HepG2 (cell line): ENCODE data around the gene ECSIT. TPM values are rescaled to one million over a fixed set of nuclear protein-coding genes. Genes with fewer than 3 reads are reported as not detected.

Experiments used
- BCL6 ChIP-seq: IDR thresholded peaks from 2 replicates; pipeline ENCODE4 v1.6.1; 2016; ENCODE audit warnings: missing genetic modification reagents, missing compliant biosample characterization
- CERS6 ChIP-seq: sonication (generic); formaldehyde crosslinking; IDR thresholded peaks from 2 replicates; pipeline ENCODE4 v1.5.0; 2020; ENCODE audit warnings: missing genetic modification reagents
- FOSL2 ChIP-seq: sonication (generic); formaldehyde crosslinking; IDR thresholded peaks from 2 replicates; pipeline ENCODE4 v1.4.0; 2020; ENCODE audit warnings: missing genetic modification reagents
- FOXK1 ChIP-seq: sonication (generic); formaldehyde crosslinking; IDR thresholded peaks from 2 replicates; pipeline ENCODE4 v1.4.0; 2020; ENCODE audit warnings: low read depth, missing genetic modification reagents, borderline replicate concordance
- HNF4G ChIP-seq, 2 experiments: sonication (generic) in 1 of 2; formaldehyde crosslinking in 1 of 2; IDR thresholded peaks; 2 replicates each; pipeline versions ENCODE4 v1.4.0 to v1.6.1; 2011 to 2020; ENCODE audit warnings: borderline replicate concordance in 2 of 2, low read depth in 2 of 2, mild to moderate bottlenecking in 2 of 2, low read length in 1 of 2, missing genetic modification reagents in 1 of 2, moderate library complexity in 1 of 2
- MAFG ChIP-seq: sonication (generic); formaldehyde crosslinking; IDR thresholded peaks from 2 replicates; pipeline ENCODE4 v1.5.1; 2020; ENCODE audit warnings: mild to moderate bottlenecking, missing genetic modification reagents
- MYPOP ChIP-seq: sonication (generic); formaldehyde crosslinking; IDR thresholded peaks from 2 replicates; pipeline ENCODE4 v1.8.1; 2023; ENCODE audit warnings: mild to moderate bottlenecking, moderate library complexity, missing genetic modification reagents
- NONO ChIP-seq, 2 experiments: fragments of 450-650 bp in 1 of 2; sonication (generic) in 1 of 2; formaldehyde crosslinking in 1 of 2; IDR thresholded peaks in 1 of 2; conservative IDR thresholded peaks in 1 of 2; 2 replicates each; pipeline versions ENCODE4 v1.6.1 to v1.8.0; 2017 to 2022; ENCODE audit warnings: mild to moderate bottlenecking in 1 of 2, missing genetic modification reagents in 1 of 2, moderate library complexity in 1 of 2
- PRPF4 ChIP-seq: fragments of 200-400 bp; formaldehyde crosslinking; IDR thresholded peaks from 2 replicates; pipeline ENCODE4 v1.6.1; 2016; ENCODE audit warnings: low read length, low read depth; ENCODE audit not compliant: poor library complexity, severe bottlenecking
- SCMH1 ChIP-seq: sonication (generic); formaldehyde crosslinking; IDR thresholded peaks from 2 replicates; pipeline ENCODE4 v1.9.0; 2021; ENCODE audit warnings: missing genetic modification reagents, mild to moderate bottlenecking, borderline replicate concordance
- TERF1 ChIP-seq: sonication (generic); formaldehyde crosslinking; IDR thresholded peaks from 2 replicates; pipeline ENCODE4 v1.8.0; 2022; ENCODE audit warnings: mild to moderate bottlenecking, missing genetic modification reagents, moderate library complexity
- ZNF124 ChIP-seq: sonication (generic); formaldehyde crosslinking; IDR thresholded peaks from 2 replicates; pipeline ENCODE4 v1.4.0; 2020; ENCODE audit warnings: missing genetic modification reagents
- ZNF260 ChIP-seq: sonication (generic); formaldehyde crosslinking; IDR thresholded peaks from 2 replicates; pipeline ENCODE4 v1.4.0; 2020; ENCODE audit warnings: missing genetic modification reagents, low read depth, mild to moderate bottlenecking, borderline replicate concordance
- ZNF282 ChIP-seq: fragments of 450-650 bp; IDR thresholded peaks from 2 replicates; pipeline ENCODE4 v1.6.1; 2018; ENCODE audit not compliant: partially characterized antibody
- ZNF34 ChIP-seq: sonication (generic); formaldehyde crosslinking; IDR thresholded peaks from 2 replicates; pipeline ENCODE4 v1.4.0; 2020; ENCODE audit warnings: mild to moderate bottlenecking, missing genetic modification reagents, borderline replicate concordance
- ZNF503 ChIP-seq: sonication (generic); formaldehyde crosslinking; IDR thresholded peaks from 2 replicates; pipeline ENCODE4 v1.4.0; 2020; ENCODE audit warnings: missing genetic modification reagents
- ZNF543 ChIP-seq: sonication (generic); formaldehyde crosslinking; IDR thresholded peaks from 2 replicates; pipeline ENCODE4 v1.4.0; 2020; ENCODE audit warnings: mild to moderate bottlenecking, missing genetic modification reagents
- ZNF563 ChIP-seq: sonication (generic); formaldehyde crosslinking; IDR thresholded peaks from 2 replicates; pipeline ENCODE4 v1.8.0; 2022; ENCODE audit warnings: mild to moderate bottlenecking, moderate library complexity, missing genetic modification reagents
- ZNF609 ChIP-seq: sonication (generic); formaldehyde crosslinking; IDR thresholded peaks from 2 replicates; pipeline ENCODE4 v1.4.0; 2020; ENCODE audit warnings: mild to moderate bottlenecking, missing genetic modification reagents, borderline replicate concordance
- polyA plus RNA-seq, 8 experiments: library from polyadenylated mRNA; depleted of rRNA in 3 of 8; stranded (reverse) in 7 of 8; unstranded in 1 of 8; fragments of >200 nt; fragmentation: Illumina TruSeq in 4 of 8; extraction: Trizol in 4 of 8; gene quantifications; 2 replicates each; pipeline versions ENCODE4 v1.2.1 to v1.2.3, GENCODE V29; 2011 to 2016; ENCODE audit warnings: low read depth in 4 of 8, missing spikeins in 1 of 8, mixed read lengths in 1 of 8; ENCODE audit not compliant: insufficient read depth in 1 of 8
- total RNA-seq, 5 experiments: library from RNA; depleted of rRNA; stranded (reverse); fragments of >200 nt; fragmentation: Illumina TruSeq; extraction: Trizol; gene quantifications; 2 replicates each; pipeline ENCODE4 v1.2.3, GENCODE V29; 2016; ENCODE audit warnings: low read depth in 1 of 5

ECSIT gene
- total and polyA plus RNA-seq, 2 of the 13 experiments (the other 11 are each of a cell fraction or from before 2014, with no cell fraction given) = 36.4 to 62.3 TPM

- TF ChIP-seq ZNF609 (CRISPR knock-in tag) (no peak), HNF4G (IDR thresholded peaks at IDR 0.05; ENCODE audit: borderline replicate concordance, low read depth, low read length) (no peak), HNF4G (CRISPR knock-in tag; IDR thresholded peaks at IDR 0.05; ENCODE audit: borderline replicate concordance, low read depth) (no peak), ZNF124 (no peak), ZNF563 (CRISPR knock-in tag) (no peak), CERS6 (CRISPR knock-in tag) (no peak), ZNF260 (CRISPR knock-in tag) (no peak), SCMH1 (CRISPR knock-in tag) (no peak), ZNF282 (no peak), MYPOP (no peak), MAFG (CRISPR knock-in tag) (no peak), PRPF4 (no peak), NONO (IDR thresholded peaks at IDR 0.05) (no peak), NONO (CRISPR knock-in tag; conservative IDR thresholded peaks at IDR 0.05) (peak; percentile 15; the same call in 1 of the 2 replicates), ZNF503 (no peak), ZNF34 (CRISPR knock-in tag) (no peak), BCL6 (CRISPR knock-in tag) (no peak), ZNF543 (CRISPR knock-in tag) (no peak), FOSL2 (CRISPR knock-in tag) (no peak), FOXK1 (CRISPR knock-in tag) (no peak), TERF1 (no peak)
Observed at GRCh38 chr19:11506101-11506555, 22.8 kb downstream of the ECSIT start (continued).
